ENCODE measurements around the gene SLC7A5. TPM values are rescaled to one million over a fixed set of nuclear protein-coding genes. Genes with fewer than 3 reads are reported as not detected.

The SLC7A5 gene
- polyA plus RNA-seq, 1 donor from 2014 or later, result 3.9 TPM

- Histone ChIP-seq H3K4me2 (ENCODE audit: low read length) (no peak overlapping the region), H3K79me2 (replicated peaks; ENCODE audit: insufficient read depth, low read length) (no peaks in the 10 kb centered on the region), H3K36me3 (ENCODE audit: insufficient read depth, low read length) (no peaks in the 10 kb centered on the region), H3F3A (ENCODE audit: insufficient read depth, low read length, poor library complexity, severe bottlenecking) (no peaks in the 10 kb centered on the region), H3K9me2 (ENCODE audit: insufficient read depth, low read length) (no peaks in the 10 kb centered on the region), H2AFZ (ENCODE audit: low read depth, low read length) (no peak overlapping the region), H3K9ac (ENCODE audit: low read length) (no peak overlapping the region), H3K27ac (ENCODE audit: low read length) (no peak overlapping the region), H3K4me3 (ENCODE audit: low read length) (no peak overlapping the region), H4K20me1 (ENCODE audit: insufficient read depth) (no peaks in the 10 kb centered on the region), H3K9me3 (ENCODE audit: low read length) (no peaks in the 10 kb centered on the region), H3K27me3 (ENCODE audit: insufficient read depth, low read depth, low read length) (no peaks in the 10 kb centered on the region)
- TF ChIP-seq POLR2AphosphoS5 (IDR thresholded peaks at IDR 0.05) (no peak), EP300 (conservative IDR thresholded peaks at IDR 0.05; ENCODE audit: poor library complexity, severe bottlenecking) (no peak), EZH2 (IDR thresholded peaks at IDR 0.05; ENCODE audit: borderline replicate concordance, insufficient read depth, low read length, poor library complexity, severe bottlenecking) (no peak), TAF1 (IDR thresholded peaks at IDR 0.05; ENCODE audit: low read depth) (no peak), CTCF (IDR thresholded peaks at IDR 0.05; ENCODE audit: poor library complexity, severe bottlenecking) (no peak)
Measured at GRCh38 chr16:87851601-87852000, 17.7 kb downstream of the SLC7A5 start.

- Histone ChIP-seq H3K36me3 (ENCODE audit: insufficient read depth, low read length) (no peaks in the 10 kb centered on the region), H3K4me2 (ENCODE audit: low read length) (no peak overlapping the region), H3K9me2 (ENCODE audit: insufficient read depth, low read length) (no peaks in the 10 kb centered on the region), H2AFZ (ENCODE audit: low read depth, low read length) (no peak overlapping the region), H3K4me3 (ENCODE audit: low read length) (no peak overlapping the region), H3F3A (ENCODE audit: insufficient read depth, low read length, poor library complexity, severe bottlenecking) (no peaks in the 10 kb centered on the region), H3K79me2 (replicated peaks; ENCODE audit: insufficient read depth, low read length) (no peaks in the 10 kb centered on the region), H3K9ac (ENCODE audit: low read length) (no peak overlapping the region), H3K27me3 (ENCODE audit: insufficient read depth, low read depth, low read length) (no peaks in the 10 kb centered on the region), H3K27ac (ENCODE audit: low read length) (no peak overlapping the region), H3K9me3 (ENCODE audit: low read length) (no peaks in the 10 kb centered on the region), H4K20me1 (ENCODE audit: insufficient read depth) (no peaks in the 10 kb centered on the region)
- TF ChIP-seq EP300 (conservative IDR thresholded peaks at IDR 0.05; ENCODE audit: poor library complexity, severe bottlenecking), result no peak
- TF ChIP-seq REST (IDR thresholded peaks at IDR 0.05; ENCODE audit: borderline replicate concordance), result no peak
- TF ChIP-seq SMC3 (conservative IDR thresholded peaks at IDR 0.05; ENCODE audit: poor library complexity), result no peak
- no peak for TF ChIP-seq RAD21 (conservative IDR thresholded peaks at IDR 0.05)
- no peak for TF ChIP-seq POLR2AphosphoS5 (IDR thresholded peaks at IDR 0.05)
- TF ChIP-seq EZH2 (IDR thresholded peaks at IDR 0.05; ENCODE audit: borderline replicate concordance, insufficient read depth, low read length, poor library complexity, severe bottlenecking), result no peak
- no peak for TF ChIP-seq CTCF (IDR thresholded peaks at IDR 0.05; ENCODE audit: poor library complexity, severe bottlenecking)
- TF ChIP-seq TAF1 (IDR thresholded peaks at IDR 0.05; ENCODE audit: low read depth), result no peak
- no peak for TF ChIP-seq MXI1 (conservative IDR thresholded peaks at IDR 0.05; ENCODE audit: poor library complexity, severe bottlenecking)
Measured at GRCh38 chr16:87851141-87851587, 18.1 kb downstream of the SLC7A5 start.

Measured in neural cell (in vitro differentiated cells).